ENCODE results near the gene RAB13. TPM values are rescaled to one million over a fixed set of nuclear protein-coding genes. Genes with fewer than 3 reads are reported as not detected.

Gene RAB13
- total and polyA plus RNA-seq, 2 of the 4 experiments (the other 2 are of a cell fraction), result 42.3 to 249 TPM

DNA sequence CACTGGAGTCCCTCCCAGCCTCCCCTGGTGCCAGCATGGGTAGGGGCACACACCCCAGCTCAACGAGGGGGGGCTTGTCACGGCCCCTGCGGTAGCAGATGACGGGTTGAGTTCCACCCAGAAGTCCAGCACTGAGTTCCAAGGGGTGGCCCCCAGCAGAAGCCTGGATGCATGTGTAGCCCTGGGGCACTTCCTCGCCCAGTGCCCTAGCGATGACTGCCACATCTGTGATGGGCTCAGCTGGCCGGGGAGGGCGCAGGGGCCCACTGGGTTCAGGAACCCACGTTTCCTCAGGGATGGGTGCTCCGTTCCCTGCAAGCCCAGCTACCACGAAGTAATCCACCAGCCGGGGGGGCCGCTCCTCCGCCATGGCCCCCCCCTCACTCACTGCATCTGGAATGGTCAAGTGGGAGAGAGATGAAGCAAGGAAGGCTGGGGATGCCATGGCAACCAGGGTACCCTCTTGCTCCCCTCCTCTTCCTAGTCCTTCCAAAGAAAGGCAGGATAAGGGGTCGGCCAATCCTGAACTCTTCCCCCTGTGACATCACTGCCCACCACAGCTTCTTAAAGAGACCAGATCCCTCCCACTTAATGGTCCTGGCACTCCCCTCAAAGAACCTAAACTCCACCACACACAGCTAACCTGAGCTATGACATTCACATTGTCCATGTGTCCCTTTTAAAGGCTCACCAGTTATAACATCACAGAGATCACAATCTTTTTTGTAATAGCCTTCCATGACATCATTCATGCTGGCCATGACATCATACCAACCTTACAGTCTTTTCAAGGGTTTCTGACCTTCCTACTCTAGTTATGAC lies 41.9 kb downstream of the RAB13 start:
- Histone ChIP-seq H4K20me1 (ENCODE audit: insufficient read depth, low read length) (peaks cover 11% of the 10 kb centered on the region), H2BK120ac (ENCODE audit: low read depth, low read length) (no peak overlapping the region), H3K9ac (ENCODE audit: low read depth, low read length) (no peak overlapping the region), H2AFZ (replicated peaks; ENCODE audit: low read length, poor library complexity) (peak overlapping the region; percentile 36), H3K9me1 (ENCODE audit: insufficient read depth, low read length) (peaks cover 18% of the 10 kb centered on the region; the same call in 1 of the 2 replicates), H4K91ac (ENCODE audit: insufficient read depth, low read depth, low read length) (no peak overlapping the region), H3K27ac (ENCODE audit: insufficient read depth, low read length) (no peak overlapping the region), H3K14ac (replicated peaks; ENCODE audit: low read depth, low read length) (no peak overlapping the region), H2BK5ac (ENCODE audit: low read depth, low read length, poor library complexity, severe bottlenecking) (no peak overlapping the region), H2AK5ac (ENCODE audit: low read depth, low read length) (no peak overlapping the region), H3K56ac (ENCODE audit: extremely low read depth, insufficient read depth, low read length) (no peak overlapping the region), H3K4ac (ENCODE audit: low read depth, low read length) (no peak overlapping the region), H3K9me3 (ENCODE audit: control insufficient read depth, insufficient read depth, low read length) (no peaks in the 10 kb centered on the region), H3K79me1 (ENCODE audit: low read depth in 1 of 2, low read length in 2 of 2) (peaks cover 15 to 58% of the 10 kb centered on the region in 2 experiments), H2AK9ac (replicated peaks; ENCODE audit: low read depth, low read length, poor library complexity) (peak overlapping the region; percentile 99), H3K36me3 (ENCODE audit: control insufficient read depth, insufficient read depth, low read length) (peaks cover 48% of the 10 kb centered on the region), H3K27me3 (ENCODE audit: control insufficient read depth, insufficient read depth, low read length) (no peaks in the 10 kb centered on the region), H2BK20ac (ENCODE audit: low read depth, low read length) (no peak overlapping the region), H3K4me1 (ENCODE audit: control insufficient read depth, insufficient read depth, low read length) (peaks cover 9% of the 10 kb centered on the region), H3K4me2 (ENCODE audit: low read depth, low read length) (no peak overlapping the region), H2BK15ac (ENCODE audit: low read depth, low read length) (0 out of 3 replicates have a peak overlapping the region, but pooled peaks have one; percentile 21), H3K18ac (ENCODE audit: low read depth, low read length) (no peak overlapping the region), H3K4me3 (ENCODE audit: insufficient read depth, low read depth, low read length) (no peak overlapping the region), H3K23ac (ENCODE audit: low read depth, low read length) (no peak overlapping the region; the same call in 1 of the 2 replicates), H4K8ac (ENCODE audit: low read depth in 2 of 2, low read length in 2 of 2) (peak overlapping the region in 1 of 2 experiments; percentile 21; a peak in 1 of 4 replicates), H4K5ac (ENCODE audit: low read depth, low read length) (no peak overlapping the region)
- no peak for ATAC-seq (ENCODE audit: low read depth)
- no TSS peak for BruUV-seq (replicated peaks)
- intact Hi-C loops (cut with micrococcal nuclease) (no loop called here), in situ Hi-C loops (cut with MboI; ENCODE audit: low sequenced_read_pairs) (no loop called here), dilution Hi-C loops (cut with HindIII; ENCODE audit: low sequenced_read_pairs, unreplicated experiment) (no loop called here)
- DNase-seq, result no peak
- WGBS, 2 experiments (ENCODE audit: extremely low coverage in 2 of 2, insufficient read length in 1 of 2), result 78% methylated on average over 3 of the region's 15 CpGs; no CpG with 5 or more reads in 1 of the 2 experiments
- CTCF ChIA-PET, result interaction anchor here (1.0 kb wide), 1 partner anchor 42 kb away, joined by 3 read pairs; the partner anchor contains the start of gene RAB13
- POLR2A ChIA-PET (ENCODE audit: unreplicated experiment), result interaction anchor here (0.6 kb wide), 1 partner anchor 500 kb away, joined by 3 read pairs; no protein-coding TSS in a partner anchor
- TF ChIP-seq CHD1 (IDR thresholded peaks at IDR 0.05; ENCODE audit: low read depth, low read length) (no peak), FOS (IDR thresholded peaks at IDR 0.05; ENCODE audit: low read depth, low read length) (no peak), POLR2A (IDR thresholded peaks at IDR 0.05; ENCODE audit: low read depth, low read length) (no peak), RAD21 (IDR thresholded peaks at IDR 0.05; ENCODE audit: low read length) (no peak), RFX5 (IDR thresholded peaks at IDR 0.05; ENCODE audit: low read depth, low read length) (no peak), SMC3 (IDR thresholded peaks at IDR 0.05; ENCODE audit: low read depth, low read length) (no peak), MAZ (IDR thresholded peaks at IDR 0.05; ENCODE audit: borderline replicate concordance, low read depth, low read length) (no peak), CEBPB (IDR thresholded peaks at IDR 0.05; ENCODE audit: low read depth, low read length) (no peak), NFE2L2 (IDR thresholded peaks at IDR 0.05; ENCODE audit: low read depth, low read length) (no peak), BHLHE40 (IDR thresholded peaks at IDR 0.05; ENCODE audit: low read depth, low read length) (no peak), MXI1 (IDR thresholded peaks at IDR 0.05; ENCODE audit: borderline replicate concordance, low read depth, low read length) (no peak)
- TF ChIP-seq, protein P1, sequence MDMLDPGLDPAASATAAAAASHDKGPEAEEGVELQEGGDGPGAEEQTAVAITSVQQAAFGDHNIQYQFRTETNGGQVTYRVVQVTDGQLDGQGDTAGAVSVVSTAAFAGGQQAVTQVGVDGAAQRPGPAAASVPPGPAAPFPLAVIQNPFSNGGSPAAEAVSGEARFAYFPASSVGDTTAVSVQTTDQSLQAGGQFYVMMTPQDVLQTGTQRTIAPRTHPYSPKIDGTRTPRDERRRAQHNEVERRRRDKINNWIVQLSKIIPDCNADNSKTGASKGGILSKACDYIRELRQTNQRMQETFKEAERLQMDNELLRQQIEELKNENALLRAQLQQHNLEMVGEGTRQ (IDR thresholded peaks at IDR 0.05; ENCODE audit: low read depth, low read length), result no peak
- TF ChIP-seq, protein P2, sequence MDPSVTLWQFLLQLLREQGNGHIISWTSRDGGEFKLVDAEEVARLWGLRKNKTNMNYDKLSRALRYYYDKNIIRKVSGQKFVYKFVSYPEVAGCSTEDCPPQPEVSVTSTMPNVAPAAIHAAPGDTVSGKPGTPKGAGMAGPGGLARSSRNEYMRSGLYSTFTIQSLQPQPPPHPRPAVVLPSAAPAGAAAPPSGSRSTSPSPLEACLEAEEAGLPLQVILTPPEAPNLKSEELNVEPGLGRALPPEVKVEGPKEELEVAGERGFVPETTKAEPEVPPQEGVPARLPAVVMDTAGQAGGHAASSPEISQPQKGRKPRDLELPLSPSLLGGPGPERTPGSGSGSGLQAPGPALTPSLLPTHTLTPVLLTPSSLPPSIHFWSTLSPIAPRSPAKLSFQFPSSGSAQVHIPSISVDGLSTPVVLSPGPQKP (IDR thresholded peaks at IDR 0.05; ENCODE audit: borderline replicate concordance, low read depth, low read length), result no peak
- TF ChIP-seq, protein P3, sequence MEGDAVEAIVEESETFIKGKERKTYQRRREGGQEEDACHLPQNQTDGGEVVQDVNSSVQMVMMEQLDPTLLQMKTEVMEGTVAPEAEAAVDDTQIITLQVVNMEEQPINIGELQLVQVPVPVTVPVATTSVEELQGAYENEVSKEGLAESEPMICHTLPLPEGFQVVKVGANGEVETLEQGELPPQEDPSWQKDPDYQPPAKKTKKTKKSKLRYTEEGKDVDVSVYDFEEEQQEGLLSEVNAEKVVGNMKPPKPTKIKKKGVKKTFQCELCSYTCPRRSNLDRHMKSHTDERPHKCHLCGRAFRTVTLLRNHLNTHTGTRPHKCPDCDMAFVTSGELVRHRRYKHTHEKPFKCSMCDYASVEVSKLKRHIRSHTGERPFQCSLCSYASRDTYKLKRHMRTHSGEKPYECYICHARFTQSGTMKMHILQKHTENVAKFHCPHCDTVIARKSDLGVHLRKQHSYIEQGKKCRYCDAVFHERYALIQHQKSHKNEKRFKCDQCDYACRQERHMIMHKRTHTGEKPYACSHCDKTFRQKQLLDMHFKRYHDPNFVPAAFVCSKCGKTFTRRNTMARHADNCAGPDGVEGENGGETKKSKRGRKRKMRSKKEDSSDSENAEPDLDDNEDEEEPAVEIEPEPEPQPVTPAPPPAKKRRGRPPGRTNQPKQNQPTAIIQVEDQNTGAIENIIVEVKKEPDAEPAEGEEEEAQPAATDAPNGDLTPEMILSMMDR (conservative IDR thresholded peaks at IDR 0.05; ENCODE audit: low read depth, low read length), result no peak
